NCI-H510A treated with DMSO at 0.1 percent for 48 hours (cell line): ENCODE measurements around the gene CDKN2C.
"Not testable (repeated sequence)": the region's sequence is repeated elsewhere in the genome, so short reads cannot be mapped to it uniquely, and the experiment has no call there.

Experiments used
- DNase-seq: peaks from one replicate; lab custom pipeline; 2025; lab: John Stamatoyannopoulos, UW

CDKN2C gene

GRCh38 chr1:50979937-50980336, 9.9 kb downstream of the CDKN2C start:
- DNase-seq: no peak

GRCh38 chr1:50980505-50980904, 10.5 kb downstream of the CDKN2C start:
- no peak for DNase-seq

- no peak for DNase-seq
Observed at GRCh38 chr1:50981741-50982140, 11.7 kb downstream of the CDKN2C start.

- no peak for DNase-seq
Observed at GRCh38 chr1:50982611-50983010, 12.6 kb downstream of the CDKN2C start.

- no peak for DNase-seq
Observed at GRCh38 chr1:50983219-50983802, 13.3 kb downstream of the CDKN2C start.

GRCh38 chr1:50985094-50985493, 15.0 kb downstream of the CDKN2C start:
- DNase-seq: no peak

- DNase-seq: no peak
Observed at GRCh38 chr1:50986653-50987052, 16.6 kb downstream of the CDKN2C start.

- DNase-seq: no peak
Observed at GRCh38 chr1:50989694-50990093, 19.6 kb downstream of the CDKN2C start.

GRCh38 chr1:50992532-50993318, 22.7 kb downstream of the CDKN2C start:
- DNase-seq: no peak

GRCh38 chr1:50993645-50994044, 23.6 kb downstream of the CDKN2C start:
- DNase-seq: no peak

GRCh38 chr1:50994997-50995396, 25.0 kb downstream of the CDKN2C start:
- DNase-seq: no peak

- no peak for DNase-seq
Observed at GRCh38 chr1:50995651-50996050, 25.6 kb downstream of the CDKN2C start.

GRCh38 chr1:50996083-50996482, 26.0 kb downstream of the CDKN2C start:
- DNase-seq: no peak

- not testable (repeated sequence) for DNase-seq
Observed at GRCh38 chr1:50999375-50999774, 29.3 kb downstream of the CDKN2C start.

- DNase-seq: no peak
Observed at GRCh38 chr1:51000160-51000559, 30.1 kb downstream of the CDKN2C start.

- no peak for DNase-seq
Observed at GRCh38 chr1:51000651-51001050, 30.6 kb downstream of the CDKN2C start.

- no peak for DNase-seq
Observed at GRCh38 chr1:51002516-51002915, 32.5 kb downstream of the CDKN2C start.

GRCh38 chr1:51005549-51005948, 35.5 kb downstream of the CDKN2C start:
- DNase-seq: not testable (repeated sequence)

GRCh38 chr1:51009381-51009780, 39.3 kb downstream of the CDKN2C start:
- no peak for DNase-seq

GRCh38 chr1:51014878-51015277, 44.8 kb downstream of the CDKN2C start:
- DNase-seq: no peak

GRCh38 chr1:51019811-51020210, 49.8 kb downstream of the CDKN2C start:
- no peak for DNase-seq
